ENCODE results near the gene ABCC5. TPM values are rescaled to one million over a fixed set of nuclear protein-coding genes. Genes with fewer than 3 reads are reported as not detected.

Gene ABCC5
- total RNA-seq, 1 experiment from 2014 or later: 35.1 TPM

DNA sequence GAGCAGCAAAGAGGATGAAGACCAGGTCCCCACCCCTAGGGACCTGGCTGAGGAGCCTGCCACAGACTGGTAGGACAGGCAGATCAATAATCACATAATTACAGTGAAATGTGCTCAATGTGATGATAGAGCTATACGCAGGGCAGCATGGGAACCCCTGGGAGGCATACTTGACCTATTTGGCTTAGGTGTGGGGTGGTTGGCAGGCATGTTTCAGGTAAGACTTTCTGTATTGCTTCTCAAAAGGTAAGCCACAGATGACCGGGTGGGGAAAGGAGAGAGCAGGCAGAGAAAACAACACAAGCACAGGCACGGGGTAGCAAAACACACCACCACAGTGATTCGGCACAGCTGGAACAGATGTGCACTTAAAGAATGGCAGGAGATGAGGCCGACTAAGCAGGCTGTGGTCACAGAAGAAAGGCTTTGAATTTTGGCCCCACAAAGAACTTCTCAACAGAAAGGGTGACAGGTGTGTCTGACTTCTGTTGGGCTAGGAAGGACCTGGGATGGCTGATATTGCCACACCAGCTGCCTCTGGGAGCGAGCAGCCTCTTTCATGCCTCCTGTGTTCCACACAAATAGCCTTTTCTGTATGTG, 64.1 kb downstream of the ABCC5 start:
- Histone ChIP-seq H3K4me1 (ENCODE audit: control insufficient read depth, insufficient read depth, low read length) (no peaks in the 10 kb centered on the region), H3K27me3 (ENCODE audit: control insufficient read depth, insufficient read depth, low read length) (no peaks in the 10 kb centered on the region), H3K27ac (ENCODE audit: low read length) (no peak overlapping the region), H3K4me3 (ENCODE audit: low read depth in 2 of 2, low read length in 2 of 2) (no peak overlapping the region), H3K36me3 (ENCODE audit: control insufficient read depth, insufficient read depth, low read length) (0 out of 2 replicates have a peak, but pooled peaks cover 4% of the 10 kb centered on the region), H3K9me3 (ENCODE audit: control insufficient read depth, insufficient read depth, low read depth, low read length) (no peaks in the 10 kb centered on the region)
- in situ Hi-C loops (cut with HindIII; ENCODE audit: low pct_unique_long_range_greater_than_20kb, low sequenced_read_pairs): no loop called here
- TF ChIP-seq, protein P1, sequence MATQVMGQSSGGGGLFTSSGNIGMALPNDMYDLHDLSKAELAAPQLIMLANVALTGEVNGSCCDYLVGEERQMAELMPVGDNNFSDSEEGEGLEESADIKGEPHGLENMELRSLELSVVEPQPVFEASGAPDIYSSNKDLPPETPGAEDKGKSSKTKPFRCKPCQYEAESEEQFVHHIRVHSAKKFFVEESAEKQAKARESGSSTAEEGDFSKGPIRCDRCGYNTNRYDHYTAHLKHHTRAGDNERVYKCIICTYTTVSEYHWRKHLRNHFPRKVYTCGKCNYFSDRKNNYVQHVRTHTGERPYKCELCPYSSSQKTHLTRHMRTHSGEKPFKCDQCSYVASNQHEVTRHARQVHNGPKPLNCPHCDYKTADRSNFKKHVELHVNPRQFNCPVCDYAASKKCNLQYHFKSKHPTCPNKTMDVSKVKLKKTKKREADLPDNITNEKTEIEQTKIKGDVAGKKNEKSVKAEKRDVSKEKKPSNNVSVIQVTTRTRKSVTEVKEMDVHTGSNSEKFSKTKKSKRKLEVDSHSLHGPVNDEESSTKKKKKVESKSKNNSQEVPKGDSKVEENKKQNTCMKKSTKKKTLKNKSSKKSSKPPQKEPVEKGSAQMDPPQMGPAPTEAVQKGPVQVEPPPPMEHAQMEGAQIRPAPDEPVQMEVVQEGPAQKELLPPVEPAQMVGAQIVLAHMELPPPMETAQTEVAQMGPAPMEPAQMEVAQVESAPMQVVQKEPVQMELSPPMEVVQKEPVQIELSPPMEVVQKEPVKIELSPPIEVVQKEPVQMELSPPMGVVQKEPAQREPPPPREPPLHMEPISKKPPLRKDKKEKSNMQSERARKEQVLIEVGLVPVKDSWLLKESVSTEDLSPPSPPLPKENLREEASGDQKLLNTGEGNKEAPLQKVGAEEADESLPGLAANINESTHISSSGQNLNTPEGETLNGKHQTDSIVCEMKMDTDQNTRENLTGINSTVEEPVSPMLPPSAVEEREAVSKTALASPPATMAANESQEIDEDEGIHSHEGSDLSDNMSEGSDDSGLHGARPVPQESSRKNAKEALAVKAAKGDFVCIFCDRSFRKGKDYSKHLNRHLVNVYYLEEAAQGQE (IDR thresholded peaks at IDR 0.05; ENCODE audit: insufficient read depth in 1 of 2, low read depth in 2 of 2, low read length in 1 of 2): no peak
- TF ChIP-seq POLR2AphosphoS5 (IDR thresholded peaks at IDR 0.05; ENCODE audit: low read depth, low read length): no peak
- DNase-seq (ENCODE audit: low read depth, low spot score) (no peak), ATAC-seq (no peak)
- CTCF ChIA-PET: no interaction called here
- intact Hi-C loops (cut with micrococcal nuclease; ENCODE audit: unreplicated experiment): no loop called here
- POLR2A ChIA-PET: no interaction called here
- no TSS peak for BruUV-seq (replicated peaks)

DNA sequence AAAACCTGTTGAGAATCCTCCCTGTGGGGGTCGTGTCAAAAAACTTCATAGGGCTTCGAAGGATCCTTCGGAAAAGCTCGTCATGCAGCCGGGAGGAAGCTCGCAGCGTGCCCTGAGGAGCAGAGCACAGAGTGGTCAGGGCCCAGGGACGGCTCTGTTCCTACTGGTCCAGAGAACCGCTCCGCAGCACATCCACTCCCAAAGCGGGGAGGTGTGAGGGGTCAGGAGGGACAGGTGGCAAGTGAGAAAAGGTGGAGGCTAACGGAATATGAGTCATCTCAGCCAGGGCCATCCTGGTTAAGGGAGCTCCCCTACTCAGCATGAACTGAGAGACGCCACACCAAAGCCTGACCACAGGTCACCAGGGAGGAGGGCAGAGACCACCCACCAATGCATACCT, 66.2 kb downstream of the ABCC5 start:
- BruUV-seq (replicated peaks): no TSS peak
- DNase-seq (ENCODE audit: low read depth, low spot score) (no peak), ATAC-seq (no peak)
- CTCF ChIA-PET: no interaction called here
- Histone ChIP-seq H3K9me3 (ENCODE audit: control insufficient read depth, insufficient read depth, low read depth, low read length) (no peaks in the 10 kb centered on the region), H3K4me1 (ENCODE audit: control insufficient read depth, insufficient read depth, low read length) (no peaks in the 10 kb centered on the region), H3K36me3 (ENCODE audit: control insufficient read depth, insufficient read depth, low read length) (0 out of 2 replicates have a peak, but pooled peaks cover 7% of the 10 kb centered on the region), H3K4me3 (ENCODE audit: low read depth in 2 of 2, low read length in 2 of 2) (no peak overlapping the region), H3K27me3 (ENCODE audit: control insufficient read depth, insufficient read depth, low read length) (no peaks in the 10 kb centered on the region), H3K27ac (ENCODE audit: low read length) (no peak overlapping the region)
- intact Hi-C loops (cut with micrococcal nuclease; ENCODE audit: unreplicated experiment): no loop called here
- in situ Hi-C loops (cut with HindIII; ENCODE audit: low pct_unique_long_range_greater_than_20kb, low sequenced_read_pairs): no loop called here
- POLR2A ChIA-PET: no interaction called here
- TF ChIP-seq SIN3A (IDR thresholded peaks at IDR 0.05; ENCODE audit: borderline replicate concordance, insufficient read depth, low read depth, low read length): no peak
- TF ChIP-seq, protein P2, sequence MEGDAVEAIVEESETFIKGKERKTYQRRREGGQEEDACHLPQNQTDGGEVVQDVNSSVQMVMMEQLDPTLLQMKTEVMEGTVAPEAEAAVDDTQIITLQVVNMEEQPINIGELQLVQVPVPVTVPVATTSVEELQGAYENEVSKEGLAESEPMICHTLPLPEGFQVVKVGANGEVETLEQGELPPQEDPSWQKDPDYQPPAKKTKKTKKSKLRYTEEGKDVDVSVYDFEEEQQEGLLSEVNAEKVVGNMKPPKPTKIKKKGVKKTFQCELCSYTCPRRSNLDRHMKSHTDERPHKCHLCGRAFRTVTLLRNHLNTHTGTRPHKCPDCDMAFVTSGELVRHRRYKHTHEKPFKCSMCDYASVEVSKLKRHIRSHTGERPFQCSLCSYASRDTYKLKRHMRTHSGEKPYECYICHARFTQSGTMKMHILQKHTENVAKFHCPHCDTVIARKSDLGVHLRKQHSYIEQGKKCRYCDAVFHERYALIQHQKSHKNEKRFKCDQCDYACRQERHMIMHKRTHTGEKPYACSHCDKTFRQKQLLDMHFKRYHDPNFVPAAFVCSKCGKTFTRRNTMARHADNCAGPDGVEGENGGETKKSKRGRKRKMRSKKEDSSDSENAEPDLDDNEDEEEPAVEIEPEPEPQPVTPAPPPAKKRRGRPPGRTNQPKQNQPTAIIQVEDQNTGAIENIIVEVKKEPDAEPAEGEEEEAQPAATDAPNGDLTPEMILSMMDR (IDR thresholded peaks at IDR 0.05): no peak
- no peak for TF ChIP-seq POLR2AphosphoS5 (IDR thresholded peaks at IDR 0.05; ENCODE audit: low read depth, low read length)
- TF ChIP-seq TCF7L2 (IDR thresholded peaks at IDR 0.05; ENCODE audit: low read depth, low read length): no peak
- TF ChIP-seq, protein P1 (IDR thresholded peaks at IDR 0.05; ENCODE audit: insufficient read depth in 1 of 2, low read depth in 2 of 2, low read length in 1 of 2): no peak
